ENCODE data around the gene EPB41L3. TPM values are rescaled to one million over a fixed set of nuclear protein-coding genes. Genes with fewer than 3 reads are reported as not detected.

EPB41L3 gene
- total and polyA plus RNA-seq, 5 donors: 8.7 to 23.7 (median 20.8) TPM

GRCh38 chr18:5452943-5453443 is 90.8 kb downstream of the EPB41L3 start:
- no peaks in the 10 kb centered on the region for H3K9me3 ChIP-seq (ENCODE audit: control insufficient read depth, low read length)
- DNase-seq (no peak), ATAC-seq (no peak)
- H3K27me3 ChIP-seq (ENCODE audit: control insufficient read depth, insufficient read depth): no peaks in the 10 kb centered on the region
- intact Hi-C loops (cut with DNase I): loop anchor here in 2 of 4 donors (10.0 kb wide), 1 partner anchor 92 kb away; the partner anchor contains the start of gene EPB41L3 (in 2 of the 2)
- 87% methylated on average over 2 of the region's 2 CpGs for WGBS
- H3K4me3 ChIP-seq (ENCODE audit: low read length): no peak overlapping the region
- no peaks in the 10 kb centered on the region for H3K4me1 ChIP-seq (ENCODE audit: control insufficient read depth, insufficient read depth, low read length)
- H3K27ac ChIP-seq (ENCODE audit: low read length): no peak overlapping the region

DNA sequence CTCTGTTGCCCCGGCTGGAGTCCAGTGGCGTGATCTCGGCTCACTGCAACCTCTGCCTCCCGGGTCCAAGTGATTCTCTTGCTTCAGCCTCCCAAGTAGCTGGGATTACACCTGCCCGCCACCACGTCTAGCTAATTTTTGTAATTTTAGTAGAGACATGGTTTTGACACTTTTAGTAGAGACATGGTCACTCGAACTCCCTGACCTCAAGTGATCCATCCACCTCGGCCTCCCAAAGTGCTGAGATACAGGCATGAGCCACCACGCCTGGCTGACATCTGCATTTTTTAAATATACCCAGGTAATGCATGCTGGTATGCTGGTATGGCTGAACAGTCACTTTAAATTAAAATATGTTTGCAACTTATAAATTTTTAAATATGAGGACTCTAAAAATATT is 91.9 kb downstream of the EPB41L3 start:
- H3K4me1 ChIP-seq (ENCODE audit: control insufficient read depth, insufficient read depth, low read length): no peaks in the 10 kb centered on the region
- ATAC-seq (no peak), DNase-seq (no peak)
- intact Hi-C loops (cut with DNase I): loop anchor here in 2 of 4 donors (10.0 kb wide), 1 partner anchor 93 kb away; the partner anchor contains the start of gene EPB41L3 (in 2 of the 2)
- H3K27me3 ChIP-seq (ENCODE audit: control insufficient read depth, insufficient read depth): no peaks in the 10 kb centered on the region
- WGBS: 91% methylated on average over 9 of the region's 9 CpGs
- no peaks in the 10 kb centered on the region for H3K9me3 ChIP-seq (ENCODE audit: control insufficient read depth, low read length)
- H3K4me3 ChIP-seq (ENCODE audit: low read length): no peak overlapping the region
- no peak overlapping the region for H3K27ac ChIP-seq (ENCODE audit: low read length)

GRCh38 chr18:5451150-5451549 is 92.6 kb downstream of the EPB41L3 start:
- Histone ChIP-seq H3K4me1 (ENCODE audit: control insufficient read depth, insufficient read depth, low read length) (no peaks in the 10 kb centered on the region), H3K27me3 (ENCODE audit: control insufficient read depth, insufficient read depth) (no peaks in the 10 kb centered on the region), H3K4me3 (ENCODE audit: low read length) (no peak overlapping the region), H3K9me3 (ENCODE audit: control insufficient read depth, low read length) (no peaks in the 10 kb centered on the region), H3K27ac (ENCODE audit: low read length) (no peak overlapping the region)
- intact Hi-C loops (cut with DNase I): loop anchor here in 2 of 4 donors (10.0 kb wide), 1 partner anchor 94 kb away; the partner anchor contains the start of gene EPB41L3 (in 2 of the 2)
- ATAC-seq: no peak
- no peak for DNase-seq

GRCh38 chr18:5449858-5450509 is 93.8 kb downstream of the EPB41L3 start:
- Histone ChIP-seq H3K27ac (ENCODE audit: low read length) (no peak overlapping the region), H3K4me1 (ENCODE audit: control insufficient read depth, insufficient read depth, low read length) (no peaks in the 10 kb centered on the region), H3K4me3 (ENCODE audit: low read length) (no peak overlapping the region), H3K27me3 (ENCODE audit: control insufficient read depth, insufficient read depth) (no peaks in the 10 kb centered on the region), H3K9me3 (ENCODE audit: control insufficient read depth, low read length) (no peaks in the 10 kb centered on the region)
- ATAC-seq: no peak
- WGBS: 89% methylated on average over 4 of the region's 4 CpGs
- intact Hi-C loops (cut with DNase I): loop anchor here in 2 of 4 donors (10.0 kb wide), 1 partner anchor 95 kb away; the partner anchor contains the start of gene EPB41L3 (in 2 of the 2)
- no peak for DNase-seq

DNA sequence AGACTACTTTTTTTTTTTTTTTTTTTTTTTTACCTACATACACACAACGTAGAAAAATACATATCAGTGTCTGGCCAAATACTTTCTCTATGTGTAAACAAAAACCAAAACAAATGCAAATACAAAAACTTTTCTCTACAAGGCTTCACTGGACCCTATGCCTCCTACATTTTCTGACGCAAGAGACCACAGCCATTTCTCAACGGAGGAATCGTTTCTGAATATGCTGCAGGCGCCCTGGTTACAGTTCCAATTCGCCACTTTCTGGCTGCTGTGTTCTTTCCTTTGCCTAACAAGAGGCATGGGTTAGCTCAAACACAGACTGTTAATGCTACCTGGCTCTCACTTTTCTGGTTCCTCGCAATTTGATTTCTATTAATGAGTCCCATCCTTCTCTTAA is 96.4 kb downstream of the EPB41L3 start:
- no peak overlapping the region for H3K4me3 ChIP-seq (ENCODE audit: low read length)
- H3K27me3 ChIP-seq (ENCODE audit: control insufficient read depth, insufficient read depth): no peaks in the 10 kb centered on the region
- no peaks in the 10 kb centered on the region for H3K4me1 ChIP-seq (ENCODE audit: control insufficient read depth, insufficient read depth, low read length)
- intact Hi-C loops (cut with DNase I): no loop called here
- 94% methylated on average over 7 of the region's 7 CpGs for WGBS
- no peaks in the 10 kb centered on the region for H3K9me3 ChIP-seq (ENCODE audit: control insufficient read depth, low read length)
- H3K27ac ChIP-seq (ENCODE audit: low read length): no peak overlapping the region
- no peak for DNase-seq
- ATAC-seq: no peak

GRCh38 chr18:5444847-5445246 is 99.0 kb downstream of the EPB41L3 start:
- Histone ChIP-seq H3K27ac (ENCODE audit: low read length) (no peak overlapping the region), H3K27me3 (ENCODE audit: control insufficient read depth, insufficient read depth) (no peaks in the 10 kb centered on the region), H3K9me3 (ENCODE audit: control insufficient read depth, low read length) (no peaks in the 10 kb centered on the region), H3K4me3 (ENCODE audit: low read length) (no peak overlapping the region), H3K4me1 (ENCODE audit: control insufficient read depth, insufficient read depth, low read length) (no peaks in the 10 kb centered on the region)
- ATAC-seq (no peak), DNase-seq (no peak)
- intact Hi-C loops (cut with DNase I): no loop called here
- 88% methylated on average over 4 of the region's 4 CpGs for WGBS

GRCh38 chr18:5444269-5444668 is 99.5 kb downstream of the EPB41L3 start:
- intact Hi-C loops (cut with DNase I): no loop called here
- no peak for DNase-seq
- Histone ChIP-seq H3K4me1 (ENCODE audit: control insufficient read depth, insufficient read depth, low read length) (no peaks in the 10 kb centered on the region), H3K9me3 (ENCODE audit: control insufficient read depth, low read length) (no peaks in the 10 kb centered on the region), H3K4me3 (ENCODE audit: low read length) (no peak overlapping the region), H3K27ac (ENCODE audit: low read length) (no peak overlapping the region), H3K27me3 (ENCODE audit: control insufficient read depth, insufficient read depth) (no peaks in the 10 kb centered on the region)
- ATAC-seq: no peak
- 55% methylated on average over 3 of the region's 3 CpGs for WGBS

- intact Hi-C loops (cut with DNase I): no loop called here
- no peak overlapping the region for H3K27ac ChIP-seq (ENCODE audit: low read length)
- H3K4me1 ChIP-seq (ENCODE audit: control insufficient read depth, insufficient read depth, low read length): no peaks in the 10 kb centered on the region
- H3K9me3 ChIP-seq (ENCODE audit: control insufficient read depth, low read length): no peaks in the 10 kb centered on the region
- DNase-seq (no peak), ATAC-seq (no peak)
- H3K4me3 ChIP-seq (ENCODE audit: low read length): no peak overlapping the region
- WGBS: 88% methylated on average over 3 of the region's 3 CpGs
- no peaks in the 10 kb centered on the region for H3K27me3 ChIP-seq (ENCODE audit: control insufficient read depth, insufficient read depth)
These were observed 103.7 kb downstream of the EPB41L3 start for GRCh38 chr18:5439986-5440696.

- H3K9me3 ChIP-seq (ENCODE audit: control insufficient read depth, low read length): no peaks in the 10 kb centered on the region
- DNase-seq: no peak
- intact Hi-C loops (cut with DNase I): no loop called here
- ATAC-seq: no peak
- WGBS: 85% methylated on average over 4 of the region's 4 CpGs
- no peak overlapping the region for H3K27ac ChIP-seq (ENCODE audit: low read length)
- H3K27me3 ChIP-seq (ENCODE audit: control insufficient read depth, insufficient read depth): no peaks in the 10 kb centered on the region
- no peak overlapping the region for H3K4me3 ChIP-seq (ENCODE audit: low read length)
- peaks cover 2% of the 10 kb centered on the region for H3K4me1 ChIP-seq (ENCODE audit: control insufficient read depth, insufficient read depth, low read length)
These were observed 109.4 kb downstream of the EPB41L3 start for GRCh38 chr18:5434425-5434824.

DNA sequence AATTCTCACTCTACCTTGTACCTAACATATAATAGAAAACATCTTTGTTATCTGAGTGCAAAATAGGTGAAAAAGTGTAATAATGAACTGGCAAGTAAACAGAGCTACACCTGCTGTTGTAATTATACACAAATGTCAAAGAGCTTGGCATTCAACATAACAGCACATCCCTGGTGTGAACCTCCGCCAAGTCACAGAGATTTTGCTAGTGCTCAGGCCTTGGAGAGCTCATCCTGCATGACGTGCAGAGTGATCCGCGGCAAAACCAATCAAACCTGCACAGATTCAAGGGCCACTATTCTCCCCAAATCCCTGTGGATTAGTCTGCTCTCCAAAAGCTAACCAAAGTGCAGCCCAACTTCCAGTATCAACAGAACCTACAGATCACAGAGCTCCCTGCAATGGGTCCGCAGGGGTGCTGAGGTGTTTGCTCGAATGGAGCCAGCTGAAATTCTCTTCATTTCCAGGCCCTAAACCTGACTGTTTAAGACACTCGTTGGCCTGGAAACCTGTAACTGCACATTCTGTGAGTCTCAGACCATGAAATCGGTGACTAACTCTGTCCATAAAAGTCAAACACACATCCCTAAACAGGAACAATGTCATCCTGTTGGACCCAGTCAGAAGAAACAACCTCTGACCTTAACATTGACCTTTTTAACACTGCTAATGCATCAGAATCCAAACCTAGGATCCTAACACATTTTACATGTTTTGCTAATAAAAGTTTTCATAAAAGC is 111.8 kb downstream of the EPB41L3 start:
- intact Hi-C loops (cut with DNase I): no loop called here
- H3K27ac ChIP-seq (ENCODE audit: low read length): no peak overlapping the region
- H3K9me3 ChIP-seq (ENCODE audit: control insufficient read depth, low read length): no peaks in the 10 kb centered on the region
- DNase-seq: no peak
- no peaks in the 10 kb centered on the region for H3K27me3 ChIP-seq (ENCODE audit: control insufficient read depth, insufficient read depth)
- peaks cover 2% of the 10 kb centered on the region for H3K4me1 ChIP-seq (ENCODE audit: control insufficient read depth, insufficient read depth, low read length)
- no peak for ATAC-seq
- WGBS: 71% methylated on average over 8 of the region's 8 CpGs
- no peak overlapping the region for H3K4me3 ChIP-seq (ENCODE audit: low read length)

- 94% methylated on average over 7 of the region's 7 CpGs for WGBS
- H3K27ac ChIP-seq (ENCODE audit: low read length): no peak overlapping the region
- DNase-seq (no peak), ATAC-seq (no peak)
- H3K9me3 ChIP-seq (ENCODE audit: control insufficient read depth, low read length): no peaks in the 10 kb centered on the region
- H3K4me1 ChIP-seq (ENCODE audit: control insufficient read depth, insufficient read depth, low read length): peaks cover 2% of the 10 kb centered on the region
- no peaks in the 10 kb centered on the region for H3K27me3 ChIP-seq (ENCODE audit: control insufficient read depth, insufficient read depth)
- no peak overlapping the region for H3K4me3 ChIP-seq (ENCODE audit: low read length)
- intact Hi-C loops (cut with DNase I): no loop called here
These were observed 113.7 kb downstream of the EPB41L3 start for GRCh38 chr18:5430131-5430530.

Data from right cardiac atrium (tissue), 5 donors.